Astrocyte of the hippocampus (primary cell): ENCODE measurements around the gene HEATR1.
"Not testable (repeated sequence)": the region's sequence is repeated elsewhere in the genome, so short reads cannot be mapped to it uniquely, and the experiment has no call there.

ENCODE experiments used
- DNase-seq: peaks from one replicate; pipeline ENCODE4 v3.0.0; 2011; ENCODE audit warnings: low read depth, low spot score

Gene HEATR1

DNA sequence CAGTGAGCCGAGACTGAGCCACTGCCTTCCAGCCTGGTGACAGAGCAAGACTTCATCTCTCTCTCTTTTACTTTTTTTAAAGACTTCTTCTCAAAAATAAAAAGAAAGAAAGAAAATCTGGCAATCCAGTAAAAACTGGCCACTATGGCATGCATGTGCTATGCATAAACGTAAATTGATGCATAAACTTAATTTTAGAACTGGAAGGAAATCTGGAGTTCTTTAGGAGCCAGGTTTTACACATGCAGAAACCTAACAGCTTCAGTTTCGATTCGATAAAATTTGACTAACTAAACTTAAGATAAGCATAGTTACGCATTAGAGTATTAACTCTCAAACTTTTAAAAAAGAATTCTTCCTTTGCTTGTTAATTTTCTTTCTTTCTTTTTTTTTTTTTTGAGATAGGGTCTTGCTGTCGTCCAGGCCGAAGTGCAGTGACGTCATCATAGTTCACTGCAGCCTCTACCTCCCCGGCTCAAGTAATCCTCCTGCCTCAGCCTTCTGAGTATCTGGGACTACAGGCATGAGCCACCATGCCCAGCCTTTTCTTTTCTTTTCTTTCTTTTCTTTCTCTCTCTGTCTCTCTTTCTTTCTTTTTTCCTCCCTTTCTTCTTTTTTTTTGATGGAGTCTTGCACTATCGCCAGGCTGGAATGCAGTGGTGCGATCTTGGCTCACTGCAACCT is 92.4 kb downstream of the HEATR1 start:
- no peak for DNase-seq

DNA sequence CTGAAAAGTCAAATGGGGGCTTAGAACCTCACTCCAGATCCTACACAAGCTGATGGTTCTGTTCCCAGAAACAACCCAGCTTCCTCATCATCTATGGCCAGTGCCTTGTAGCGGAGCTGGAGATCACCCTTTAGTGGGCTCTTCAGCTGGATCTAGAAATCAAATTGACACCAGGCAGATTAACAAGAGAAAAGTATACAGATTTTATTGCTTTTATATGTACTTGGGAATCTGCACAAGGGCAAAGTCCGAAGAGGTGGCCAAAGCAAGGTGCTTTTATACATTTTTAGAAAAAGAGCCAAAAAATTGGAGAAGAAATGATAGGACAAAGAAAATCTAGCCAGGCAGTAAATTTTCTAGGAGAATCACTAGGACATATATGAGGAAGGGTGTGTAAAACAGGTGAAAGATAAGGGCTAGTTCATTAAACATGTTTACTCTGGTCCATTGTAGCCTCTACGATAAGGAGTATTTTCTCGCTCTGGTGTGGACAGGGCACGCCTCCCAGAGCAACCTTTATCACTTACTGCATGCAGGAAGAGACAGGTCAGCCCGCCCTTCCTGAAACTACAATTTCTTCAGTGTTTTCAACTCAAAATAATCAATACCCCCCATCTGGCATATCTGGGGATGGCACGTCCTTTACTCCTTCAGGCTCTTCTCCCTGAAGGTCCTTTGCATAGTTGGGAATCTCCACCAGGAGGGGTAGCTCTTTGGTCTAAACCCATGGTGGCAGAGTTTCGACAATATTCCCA is 94.5 kb downstream of the HEATR1 start:
- no peak for DNase-seq

DNA sequence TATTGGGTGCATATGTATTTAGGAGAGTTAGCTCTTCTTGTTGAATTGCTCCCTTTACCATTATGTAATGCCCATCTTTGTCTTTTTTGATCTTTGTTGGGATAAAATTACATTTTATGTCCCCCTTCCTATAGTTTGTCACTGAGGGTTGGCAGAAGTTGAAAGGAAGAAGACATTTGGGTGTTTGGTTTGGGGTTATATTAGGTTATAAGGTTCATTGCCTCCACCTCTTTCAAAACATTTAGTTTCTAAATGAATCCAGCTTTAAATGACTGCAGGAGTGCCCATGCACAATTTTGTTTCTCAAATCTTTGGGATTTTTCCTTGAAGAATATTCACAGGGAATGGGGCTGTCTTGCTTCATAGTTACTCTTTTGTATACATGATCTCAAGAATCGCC is 95.1 kb downstream of the HEATR1 start:
- no peak for DNase-seq

DNA sequence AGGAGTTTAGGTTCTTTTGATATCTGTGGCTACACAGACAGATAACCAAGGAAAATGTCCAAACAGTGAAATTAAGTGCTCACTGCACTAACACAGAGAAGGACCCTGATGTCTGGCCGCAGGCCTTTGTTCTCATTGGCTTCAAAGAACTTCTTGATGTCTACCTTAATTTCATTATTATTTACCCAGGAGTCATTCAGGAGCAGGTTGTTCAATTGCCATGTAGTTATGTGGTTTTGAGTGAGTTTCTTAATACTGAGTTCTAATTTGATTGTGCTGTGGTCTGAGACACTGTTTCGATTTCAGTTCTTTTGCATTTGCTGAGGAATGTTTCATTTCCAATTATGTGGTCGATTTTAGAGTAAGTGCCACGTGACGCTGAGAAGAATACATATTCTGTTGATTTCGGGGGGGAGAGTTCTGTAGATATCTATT is 95.7 kb downstream of the HEATR1 start:
- DNase-seq: no peak

DNA sequence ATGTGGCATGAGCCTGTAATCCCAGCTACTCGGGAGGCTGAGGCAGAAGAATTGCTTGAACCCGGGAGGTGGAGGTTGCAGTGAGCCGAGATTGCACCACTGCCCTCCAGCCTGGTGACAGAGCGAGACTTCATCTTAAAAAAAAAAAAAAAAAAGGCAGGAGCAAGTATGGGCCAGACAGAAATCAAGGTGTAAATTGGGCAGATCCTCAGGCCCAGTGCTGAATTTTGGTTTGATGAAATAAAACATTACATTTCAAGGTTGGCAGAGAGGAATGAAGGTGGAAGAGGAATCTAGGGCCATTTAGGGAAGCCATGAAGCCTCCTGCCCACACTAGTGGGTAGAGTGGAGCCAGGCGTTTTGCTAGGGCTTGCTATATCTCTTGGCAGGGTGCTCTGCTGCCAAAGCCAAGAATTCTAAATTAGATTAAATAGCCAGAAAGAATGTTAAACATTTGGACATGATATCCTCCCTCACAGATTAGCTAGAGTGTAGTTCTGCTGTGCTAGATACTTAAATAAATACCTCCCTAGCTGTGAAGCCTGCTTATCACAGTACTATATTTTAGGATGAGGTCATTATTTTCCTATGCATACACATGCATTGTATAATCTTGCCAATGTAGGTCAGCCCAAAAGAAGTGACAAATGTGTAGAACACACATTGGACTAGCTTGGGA is 97.2 kb downstream of the HEATR1 start:
- peak; percentile 79 for DNase-seq

DNA sequence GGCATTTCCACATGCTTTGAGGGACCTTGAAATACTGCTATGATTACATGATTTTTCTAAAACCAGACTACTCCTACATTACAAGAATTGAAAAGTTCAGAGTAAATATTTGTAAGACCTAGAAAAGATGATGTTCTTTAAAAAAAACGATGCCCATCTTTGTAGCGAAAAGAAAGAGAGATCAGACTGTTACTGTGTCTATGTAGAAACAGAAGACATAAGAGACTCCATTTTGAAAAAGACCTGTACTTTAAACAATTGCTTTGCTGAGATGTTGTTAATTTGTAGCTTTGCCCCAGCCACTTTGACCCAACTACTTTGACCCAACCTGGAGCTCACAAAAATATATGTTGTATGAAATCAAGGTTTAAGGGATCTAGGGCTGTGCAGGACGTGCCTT is 100.0 kb downstream of the HEATR1 start:
- DNase-seq: not testable (repeated sequence)

DNA sequence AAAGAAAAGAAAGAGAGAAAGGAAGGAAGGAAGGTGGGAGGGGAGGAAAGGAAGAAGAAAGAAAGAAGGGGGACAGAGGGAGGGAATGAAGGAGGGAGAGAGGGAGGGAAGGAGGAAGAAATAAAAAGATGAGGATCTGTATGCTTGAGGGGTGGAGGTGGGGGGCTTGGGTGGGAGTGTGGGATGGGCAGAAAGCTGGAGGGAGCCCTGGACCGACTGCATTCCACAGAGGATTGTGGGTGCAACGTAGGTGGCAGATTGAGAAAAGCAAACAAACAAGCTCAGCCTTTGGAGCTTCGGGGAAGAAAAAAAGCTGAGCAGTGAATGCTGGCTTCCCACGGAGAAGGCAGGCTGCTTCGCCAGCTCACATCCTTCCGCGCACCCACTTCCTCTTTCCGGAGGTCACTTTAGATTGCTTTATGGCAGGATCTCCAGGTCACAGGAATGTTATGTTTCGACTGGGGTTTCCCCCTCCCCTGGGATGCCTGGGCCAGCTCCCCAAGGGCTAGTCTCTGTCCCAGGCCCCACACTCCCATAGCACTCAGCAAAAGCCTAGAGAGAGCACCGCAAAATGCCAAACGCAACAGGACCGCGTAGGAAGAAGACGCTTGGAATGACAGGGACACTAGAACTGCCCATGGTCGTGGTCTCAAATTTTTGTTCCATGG is 101.2 kb downstream of the HEATR1 start:
- peak; percentile 91 for DNase-seq

DNA sequence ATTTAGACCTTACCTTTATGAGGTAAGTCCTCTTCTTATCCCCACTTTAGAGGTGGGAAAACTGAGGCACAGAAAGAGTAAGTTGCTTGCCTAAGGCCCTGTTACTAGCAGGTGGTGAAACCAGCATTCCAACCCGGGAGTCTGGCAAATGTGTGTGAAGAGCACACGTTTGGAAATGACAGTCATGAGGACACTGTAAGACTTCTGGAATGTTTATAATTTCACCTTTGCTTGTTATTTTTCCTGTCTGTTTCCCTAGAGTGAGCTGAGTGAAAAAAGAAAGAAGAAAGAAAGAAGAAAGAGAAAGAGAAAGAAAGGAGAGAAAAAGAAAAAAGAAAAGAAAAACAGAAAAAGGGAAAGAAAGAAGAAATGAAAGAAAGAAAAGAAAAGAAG is 101.7 kb downstream of the HEATR1 start:
- DNase-seq: peak; percentile 26

DNA sequence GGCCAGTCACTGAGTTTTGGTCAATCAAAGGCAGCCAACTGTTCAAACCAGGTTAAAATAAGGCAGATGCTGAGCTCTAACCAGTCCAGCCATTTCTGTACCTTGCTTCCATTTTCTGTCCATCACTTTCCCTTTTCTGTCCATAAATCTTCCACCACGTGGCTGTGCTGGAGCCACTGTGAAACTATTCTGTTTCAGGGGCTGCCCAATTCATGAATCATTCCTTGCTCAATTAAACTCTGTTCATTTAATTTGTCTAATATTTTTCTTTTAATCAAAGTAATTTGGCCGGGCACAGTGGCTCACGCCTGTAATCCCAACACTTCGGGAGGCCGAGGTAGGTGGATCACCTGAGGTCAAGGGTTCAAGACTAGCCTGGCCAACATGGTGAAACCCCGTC is 103.2 kb downstream of the HEATR1 start:
- no peak for DNase-seq
